Fibroblast of the conjunctiva (primary cell): ENCODE data around the gene SLC10A3.

Experiments used
- DNase-seq: peaks from one replicate; pipeline ENCODE4 v3.0.0-alpha.2; 2010; ENCODE audit warnings: low read depth

SLC10A3 gene

DNA sequence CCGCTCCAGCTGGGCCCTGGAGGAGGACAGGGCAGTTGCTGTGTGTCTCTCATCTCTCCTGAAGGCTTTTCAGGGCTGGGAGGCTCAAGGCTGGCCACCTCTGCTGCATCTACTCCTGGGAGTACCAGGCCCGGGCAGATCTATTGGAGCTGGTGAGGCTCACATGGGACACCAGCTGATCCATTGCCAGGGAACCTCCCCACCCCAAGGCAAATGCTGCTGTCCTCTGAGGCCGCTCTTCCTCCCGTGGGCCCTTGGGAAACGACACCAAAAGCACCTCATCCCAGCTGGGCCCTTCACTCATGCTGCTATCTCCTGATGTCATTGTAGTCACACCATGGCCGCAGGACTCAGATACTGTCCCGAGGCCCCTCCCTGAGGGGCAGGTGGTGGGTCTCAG, 7.6 kb downstream of the SLC10A3 start:
- DNase-seq: no peak

DNA sequence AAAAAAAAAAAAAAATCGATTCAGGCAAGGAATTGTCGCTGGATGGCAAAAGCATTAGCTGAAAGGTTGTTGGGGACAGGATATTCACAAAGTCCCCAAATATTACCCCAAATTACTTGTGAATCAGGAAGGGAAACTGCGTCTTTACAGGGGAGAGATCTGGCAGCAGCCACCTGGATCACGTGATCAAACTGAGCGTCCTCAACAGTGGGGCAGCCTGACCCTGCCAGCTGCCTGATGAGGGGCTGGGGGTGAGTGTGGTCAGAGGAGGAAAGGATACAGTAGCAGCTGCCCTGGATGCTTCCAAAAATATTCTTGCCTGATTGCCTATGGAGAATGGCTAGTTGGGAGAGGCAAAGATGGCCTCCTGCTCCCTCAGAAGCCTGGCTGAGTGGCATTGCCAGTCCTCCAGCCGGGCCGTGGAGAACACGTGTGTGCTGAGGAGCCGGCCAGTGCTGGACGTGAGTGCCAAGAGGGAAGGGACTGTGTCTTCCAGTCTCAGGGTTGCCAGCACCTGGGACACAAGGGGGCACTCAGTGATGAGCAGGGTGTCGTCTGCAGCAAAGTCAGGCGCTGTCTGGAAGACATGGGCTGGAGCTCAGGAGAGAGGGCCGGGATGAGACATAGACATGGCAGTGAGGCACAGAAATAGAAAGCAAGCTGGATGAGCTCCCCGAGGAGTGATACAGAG, 8.4 kb downstream of the SLC10A3 start:
- DNase-seq: no peak

GRCh38 chrX:154481195-154481594, 9.2 kb downstream of the SLC10A3 start:
- DNase-seq: no peak

DNA sequence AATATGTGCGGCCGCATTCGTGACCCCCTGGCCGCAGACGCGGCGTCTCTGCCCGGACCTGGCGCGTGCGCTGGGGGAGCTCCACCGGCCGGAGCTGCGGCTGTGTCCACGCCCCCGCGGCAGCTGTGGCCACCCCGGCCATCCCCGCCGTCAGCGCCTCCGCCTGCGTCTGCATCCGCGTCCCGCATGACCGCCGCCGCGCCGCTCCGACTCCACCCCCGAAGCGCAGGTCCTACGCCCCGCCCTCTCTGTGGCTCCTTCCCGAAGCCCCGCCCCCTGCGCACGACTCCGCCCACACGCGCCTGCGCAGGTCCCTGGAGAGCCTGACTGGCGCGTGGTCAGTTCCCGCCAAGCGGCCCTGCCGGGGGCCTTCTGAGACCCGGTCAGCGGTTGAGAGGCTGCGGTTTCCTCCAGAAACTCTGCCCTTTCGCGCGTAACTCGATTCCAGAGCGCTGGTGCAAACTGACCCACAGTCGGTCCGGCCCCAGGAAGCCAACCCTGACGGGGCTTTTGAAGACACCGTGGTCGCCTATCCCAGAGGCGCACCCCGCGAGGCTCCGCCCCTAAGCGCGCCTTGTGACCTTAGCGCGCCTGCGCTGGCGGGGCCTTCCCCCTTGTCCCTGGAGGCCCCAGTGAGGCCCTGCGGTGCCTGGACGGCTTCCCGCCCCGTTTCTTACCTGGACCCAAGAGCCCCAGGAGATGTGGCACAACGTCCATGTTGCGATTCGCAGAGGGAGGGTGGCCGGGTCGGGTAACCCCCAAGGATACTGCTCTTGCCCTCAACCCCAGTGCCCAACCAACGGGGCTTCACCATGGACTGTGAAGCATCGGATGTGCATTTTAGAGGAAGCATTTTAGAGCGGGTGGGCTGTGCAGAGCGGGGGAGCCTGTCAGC, 11.5 kb downstream of the SLC10A3 start, which contains the start of gene LAGE3:
LAGE3 (minus strand) TSS at position 554 of the 895 bp plus-strand sequence; CDS start at position 188, 366 bp downstream.
- DNase-seq: peak; percentile 76

GRCh38 chrX:154477891-154478477, 12.4 kb downstream of the SLC10A3 start:
- no peak for DNase-seq

DNA sequence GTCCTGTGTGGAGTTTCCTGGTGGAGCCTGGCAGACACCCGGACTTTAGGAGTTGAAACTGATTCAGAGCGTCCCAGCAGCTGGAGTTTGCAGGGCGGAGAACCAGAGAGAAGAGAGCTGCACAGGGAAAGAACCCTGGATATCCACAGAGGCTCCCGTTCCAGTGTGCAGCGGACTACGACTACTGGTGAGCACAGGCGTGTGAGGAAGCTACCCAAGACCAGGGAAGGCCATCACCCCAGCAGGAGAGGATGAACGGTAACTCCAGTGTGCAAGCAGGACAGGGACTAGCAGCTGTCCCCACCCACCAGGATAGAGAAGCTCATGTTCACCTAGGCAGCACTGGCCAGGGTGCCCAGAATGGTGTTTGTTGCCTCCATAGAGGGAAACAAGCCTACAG, 13.6 kb downstream of the SLC10A3 start:
- DNase-seq: no peak

- DNase-seq: no peak
Measured at GRCh38 chrX:154473683-154474082, 16.7 kb downstream of the SLC10A3 start.

GRCh38 chrX:154472685-154473632, 17.5 kb downstream of the SLC10A3 start:
- DNase-seq: no peak

GRCh38 chrX:154471839-154472684, 18.4 kb downstream of the SLC10A3 start:
- no peak for DNase-seq

- DNase-seq: no peak
Measured at GRCh38 chrX:154470914-154471568, 19.4 kb downstream of the SLC10A3 start.

DNA sequence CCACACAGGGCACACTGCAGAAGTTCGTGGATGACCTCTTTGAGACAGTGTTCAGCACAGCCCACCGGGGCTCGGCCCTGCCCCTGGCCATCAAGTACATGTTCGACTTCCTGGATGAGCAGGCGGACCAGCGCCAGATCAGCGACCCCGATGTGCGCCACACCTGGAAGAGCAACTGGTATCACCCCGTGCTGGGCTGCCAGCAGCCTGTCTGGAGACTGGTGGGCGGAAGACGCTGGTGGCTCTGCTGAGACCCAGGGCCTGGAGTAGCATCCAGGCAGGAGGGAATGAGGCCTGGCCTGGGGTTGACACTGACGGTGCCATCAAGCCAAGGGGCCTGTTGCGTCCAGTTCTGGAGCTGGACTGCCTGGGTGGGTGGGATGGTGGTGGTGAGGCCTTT, 20.0 kb downstream of the SLC10A3 start:
- DNase-seq: no peak

- no peak for DNase-seq
Measured at GRCh38 chrX:154469880-154470279, 20.5 kb downstream of the SLC10A3 start.

DNA sequence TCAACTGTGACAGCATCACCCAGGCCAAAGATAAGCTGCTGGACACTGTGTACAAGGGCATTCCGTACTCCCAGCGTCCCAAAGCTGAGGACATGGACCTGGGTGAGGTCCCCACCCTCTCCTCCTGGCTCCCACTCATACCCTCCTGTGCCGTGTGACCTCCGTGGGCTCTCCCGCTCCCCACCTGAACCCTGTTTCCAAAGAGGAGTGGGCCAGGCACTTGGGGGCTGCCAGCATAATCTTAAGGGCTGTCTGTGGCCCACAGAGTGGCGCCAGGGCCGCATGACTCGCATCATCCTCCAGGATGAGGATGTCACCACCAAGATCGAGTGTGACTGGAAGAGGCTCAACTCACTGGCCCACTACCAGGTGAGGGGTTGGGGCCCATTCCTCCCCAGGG, 21.3 kb downstream of the SLC10A3 start:
- DNase-seq: no peak

GRCh38 chrX:154468217-154468616, 22.2 kb downstream of the SLC10A3 start:
- DNase-seq: no peak

- DNase-seq: no peak
Measured at GRCh38 chrX:154467556-154467955, 22.9 kb downstream of the SLC10A3 start.

- DNase-seq: no peak
Measured at GRCh38 chrX:154466907-154467306, 23.5 kb downstream of the SLC10A3 start.

DNA sequence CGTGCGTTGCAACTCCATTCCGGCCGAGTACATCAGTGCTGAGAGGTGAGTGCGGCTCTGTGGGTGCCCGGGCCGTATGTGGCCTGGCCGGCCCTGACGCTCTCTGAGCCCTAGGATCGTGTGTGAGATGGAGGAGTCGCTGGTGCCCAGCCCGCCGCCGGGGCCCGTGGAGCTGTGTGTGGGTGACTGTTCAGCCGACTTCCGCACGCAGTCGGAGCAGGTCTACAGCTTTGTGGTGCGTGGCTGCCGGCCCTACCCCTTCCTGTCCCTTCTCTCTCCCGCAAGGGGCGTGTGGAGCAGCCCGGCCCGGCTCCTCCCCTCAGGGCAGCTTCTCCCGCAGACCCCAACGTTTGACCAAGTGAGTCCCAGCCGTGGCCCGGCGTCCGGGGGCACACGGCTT, 24.4 kb downstream of the SLC10A3 start:
- DNase-seq: no peak

GRCh38 chrX:154465601-154466000, 24.8 kb downstream of the SLC10A3 start:
- DNase-seq: no peak

- DNase-seq: no peak
Measured at GRCh38 chrX:154464806-154465365, 25.5 kb downstream of the SLC10A3 start.
